Measurements from ENCODE around the gene MPRIP. TPM values are rescaled to one million over a fixed set of nuclear protein-coding genes. Genes with fewer than 3 reads are reported as not detected.

MPRIP gene
- total and polyA plus RNA-seq, 2 experiments from 2014 or later: 80.4 to 172 TPM

DNA sequence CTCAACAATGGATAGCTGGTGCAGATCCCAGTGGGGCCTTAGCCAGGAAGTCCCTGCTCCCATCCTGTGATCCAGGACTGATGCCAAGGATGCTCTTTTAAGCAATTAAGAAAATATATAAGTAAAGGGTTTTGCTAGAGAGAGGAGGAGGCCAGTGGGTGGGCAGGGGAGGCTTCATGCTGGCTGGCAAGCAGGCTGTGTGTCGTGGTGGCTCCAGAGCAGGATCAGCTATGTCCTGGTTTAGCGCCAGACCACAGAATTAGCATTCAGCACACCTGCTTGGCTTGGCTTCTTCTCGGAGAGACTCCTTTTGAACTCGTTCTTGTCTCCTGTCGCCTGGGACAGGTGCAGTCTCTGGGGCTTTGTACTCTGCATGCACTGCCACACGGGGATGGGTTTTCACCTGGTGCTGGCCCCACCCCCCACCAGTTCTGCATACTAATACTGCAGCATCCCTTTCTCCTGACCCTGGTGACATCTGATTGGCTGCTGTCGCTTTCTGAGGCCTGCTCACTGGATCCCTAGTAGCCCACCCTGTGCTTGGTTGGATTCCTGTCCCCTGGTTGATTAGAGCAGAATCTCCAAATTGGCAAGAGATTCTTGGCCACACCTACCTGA, 97.8 kb downstream of the MPRIP start:
- Histone ChIP-seq H3K27me3 (no peaks in the 10 kb centered on the region), H3K36me3 (peaks cover 45% of the 10 kb centered on the region), H3K27ac (no peak overlapping the region), H3K9me3 (ENCODE audit: low read depth) (no peaks in the 10 kb centered on the region), H3K4me1 (ENCODE audit: low read depth) (no peaks in the 10 kb centered on the region), H3K4me3 (no peak overlapping the region)
- TF ChIP-seq, protein P1, sequence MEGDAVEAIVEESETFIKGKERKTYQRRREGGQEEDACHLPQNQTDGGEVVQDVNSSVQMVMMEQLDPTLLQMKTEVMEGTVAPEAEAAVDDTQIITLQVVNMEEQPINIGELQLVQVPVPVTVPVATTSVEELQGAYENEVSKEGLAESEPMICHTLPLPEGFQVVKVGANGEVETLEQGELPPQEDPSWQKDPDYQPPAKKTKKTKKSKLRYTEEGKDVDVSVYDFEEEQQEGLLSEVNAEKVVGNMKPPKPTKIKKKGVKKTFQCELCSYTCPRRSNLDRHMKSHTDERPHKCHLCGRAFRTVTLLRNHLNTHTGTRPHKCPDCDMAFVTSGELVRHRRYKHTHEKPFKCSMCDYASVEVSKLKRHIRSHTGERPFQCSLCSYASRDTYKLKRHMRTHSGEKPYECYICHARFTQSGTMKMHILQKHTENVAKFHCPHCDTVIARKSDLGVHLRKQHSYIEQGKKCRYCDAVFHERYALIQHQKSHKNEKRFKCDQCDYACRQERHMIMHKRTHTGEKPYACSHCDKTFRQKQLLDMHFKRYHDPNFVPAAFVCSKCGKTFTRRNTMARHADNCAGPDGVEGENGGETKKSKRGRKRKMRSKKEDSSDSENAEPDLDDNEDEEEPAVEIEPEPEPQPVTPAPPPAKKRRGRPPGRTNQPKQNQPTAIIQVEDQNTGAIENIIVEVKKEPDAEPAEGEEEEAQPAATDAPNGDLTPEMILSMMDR (IDR thresholded peaks at IDR 0.05; ENCODE audit: low read depth, low read length): no peak
- no peak for DNase-seq (ENCODE audit: low read depth in 1 of 2, low spot score in 1 of 2)

DNA sequence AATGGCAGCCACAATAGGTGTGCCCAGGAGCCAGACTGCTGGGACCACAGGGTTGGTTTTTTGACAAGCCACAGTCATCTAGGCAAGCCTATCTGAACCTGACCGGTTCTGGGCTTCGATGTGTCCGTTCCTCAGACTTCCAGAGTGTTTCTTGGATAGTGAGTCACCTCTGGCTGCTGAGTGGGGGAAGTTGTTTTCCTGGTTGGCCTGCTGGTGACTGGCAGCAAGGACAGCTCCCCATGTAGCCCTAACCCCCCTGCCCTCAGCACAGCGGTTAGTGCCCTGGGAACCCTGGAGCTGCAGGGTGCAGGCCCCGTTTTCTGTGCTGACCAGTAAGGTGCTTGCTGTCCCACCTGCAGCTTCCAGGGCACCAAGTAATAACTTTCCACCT, 98.3 kb downstream of the MPRIP start:
- H3K4me3 ChIP-seq: no peak overlapping the region
- H3K27me3 ChIP-seq: no peaks in the 10 kb centered on the region
- H3K4me1 ChIP-seq (ENCODE audit: low read depth): no peaks in the 10 kb centered on the region
- H3K36me3 ChIP-seq: peaks cover 45% of the 10 kb centered on the region
- H3K9me3 ChIP-seq (ENCODE audit: low read depth): no peaks in the 10 kb centered on the region
- DNase-seq (ENCODE audit: low read depth in 1 of 2, low spot score in 1 of 2): peak in 1 of 2 donors; percentile 55
- no peak overlapping the region for H3K27ac ChIP-seq
- TF ChIP-seq, protein P1 (IDR thresholded peaks at IDR 0.05; ENCODE audit: low read depth, low read length): peak; percentile 23

DNA sequence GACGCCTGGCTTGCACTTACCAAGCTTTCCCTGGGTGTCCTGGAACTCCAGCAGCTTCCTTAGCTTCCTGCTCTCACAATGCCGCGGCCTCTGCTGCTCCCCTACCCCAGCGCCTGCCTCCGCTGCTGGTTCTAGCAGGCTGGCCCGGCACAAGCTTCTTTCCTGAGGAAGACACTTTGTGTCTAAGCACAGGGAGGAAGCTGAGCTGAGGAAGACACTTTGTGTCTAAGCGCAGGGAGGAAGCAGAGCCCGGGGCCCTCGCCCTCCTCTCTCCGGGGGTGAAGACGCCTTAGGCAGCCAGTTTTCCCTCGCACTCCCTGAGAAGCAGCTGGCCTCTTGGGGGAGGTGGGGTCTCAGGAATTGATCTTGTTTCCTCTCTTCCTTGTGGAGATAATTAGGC, 99.0 kb downstream of the MPRIP start:
- Histone ChIP-seq H3K36me3 (peaks cover 44% of the 10 kb centered on the region), H3K4me3 (no peak overlapping the region), H3K27me3 (no peaks in the 10 kb centered on the region), H3K9me3 (ENCODE audit: low read depth) (no peaks in the 10 kb centered on the region), H3K4me1 (ENCODE audit: low read depth) (no peaks in the 10 kb centered on the region), H3K27ac (peak overlapping the region; percentile 48)
- no peak for DNase-seq (ENCODE audit: low read depth in 1 of 2, low spot score in 1 of 2)
- TF ChIP-seq, protein P1 (IDR thresholded peaks at IDR 0.05; ENCODE audit: low read depth, low read length): no peak

DNA sequence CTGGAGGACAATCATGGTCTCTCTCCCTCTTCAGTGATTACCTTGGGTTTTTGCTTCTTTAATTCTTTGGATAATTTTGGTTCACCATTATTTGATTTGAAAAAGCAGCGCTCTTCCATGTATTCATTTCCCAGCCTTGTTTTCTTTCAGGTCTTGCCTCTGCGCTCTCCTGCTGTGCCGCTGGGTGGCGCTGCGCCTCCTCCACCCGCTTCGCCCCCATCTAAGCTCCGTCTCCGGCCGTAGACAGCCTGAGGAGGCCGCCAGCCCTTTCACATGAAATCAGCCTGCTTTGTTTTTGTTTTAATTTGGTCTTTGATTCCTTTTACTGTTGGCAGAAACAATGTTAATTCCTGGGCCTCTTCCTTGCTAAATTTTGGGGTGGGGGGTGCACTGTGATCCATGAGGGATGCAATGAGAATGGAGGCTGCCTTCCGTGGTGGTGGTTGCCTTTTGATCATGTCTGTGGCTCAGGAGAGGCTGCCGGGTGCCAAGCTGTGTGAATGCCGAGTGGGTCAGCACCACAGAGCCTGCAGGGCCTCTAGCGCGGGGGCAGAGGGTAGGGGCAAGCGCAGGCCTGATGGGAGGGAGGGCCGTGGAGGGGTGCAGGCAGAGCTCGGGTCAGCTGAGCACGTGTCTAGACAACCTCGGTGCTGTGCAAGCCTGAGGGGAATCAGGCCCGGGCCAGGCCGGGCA, 99.7 kb downstream of the MPRIP start:
- Histone ChIP-seq H3K27ac (no peak overlapping the region), H3K27me3 (no peaks in the 10 kb centered on the region), H3K4me1 (ENCODE audit: low read depth) (no peaks in the 10 kb centered on the region), H3K9me3 (ENCODE audit: low read depth) (no peaks in the 10 kb centered on the region), H3K36me3 (peaks cover 41% of the 10 kb centered on the region), H3K4me3 (no peak overlapping the region)
- peak; percentile 69 to 71 for DNase-seq (ENCODE audit: low read depth in 1 of 2, low spot score in 1 of 2)
- TF ChIP-seq, protein P1 (IDR thresholded peaks at IDR 0.05; ENCODE audit: low read depth, low read length): peak; percentile 91

DNA sequence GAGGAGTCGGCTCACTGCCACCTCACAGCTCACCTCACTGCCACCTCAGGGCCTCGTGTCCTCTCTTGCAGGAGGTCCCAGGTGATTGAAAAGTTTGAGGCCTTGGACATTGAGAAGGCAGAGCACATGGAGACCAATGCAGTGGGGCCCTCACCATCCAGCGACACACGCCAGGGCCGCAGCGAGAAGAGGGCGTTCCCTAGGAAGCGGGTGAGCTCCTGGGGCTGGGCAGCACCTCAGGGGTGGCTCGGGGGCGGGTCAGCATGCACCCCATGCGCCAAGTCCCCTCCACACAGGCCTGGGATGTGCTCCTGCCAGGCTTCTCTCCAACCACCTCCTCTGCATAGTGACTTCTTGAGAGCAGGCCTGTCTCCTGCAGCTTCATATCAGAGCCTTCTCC, 100.3 kb downstream of the MPRIP start:
- H3K27ac ChIP-seq: no peak overlapping the region
- no peaks in the 10 kb centered on the region for H3K4me1 ChIP-seq (ENCODE audit: low read depth)
- H3K4me3 ChIP-seq: no peak overlapping the region
- no peak for DNase-seq (ENCODE audit: low read depth in 1 of 2, low spot score in 1 of 2)
- no peaks in the 10 kb centered on the region for H3K27me3 ChIP-seq
- peaks cover 46% of the 10 kb centered on the region for H3K36me3 ChIP-seq
- TF ChIP-seq, protein P1 (IDR thresholded peaks at IDR 0.05; ENCODE audit: low read depth, low read length): no peak
- H3K9me3 ChIP-seq (ENCODE audit: low read depth): no peaks in the 10 kb centered on the region
